HG03575 (cell line): Measurements from ENCODE around the gene CSAD.

ENCODE experiments used
- ATAC-seq: cut with Tn5 transposase; IDR thresholded peaks from one replicate; pipeline ENCODE4 v1.9.1; 2021; ENCODE audit not compliant: unreplicated experiment, insufficient number of reproducible peaks, low FRiP score; ENCODE audit errors: extremely low read depth

CSAD gene

DNA sequence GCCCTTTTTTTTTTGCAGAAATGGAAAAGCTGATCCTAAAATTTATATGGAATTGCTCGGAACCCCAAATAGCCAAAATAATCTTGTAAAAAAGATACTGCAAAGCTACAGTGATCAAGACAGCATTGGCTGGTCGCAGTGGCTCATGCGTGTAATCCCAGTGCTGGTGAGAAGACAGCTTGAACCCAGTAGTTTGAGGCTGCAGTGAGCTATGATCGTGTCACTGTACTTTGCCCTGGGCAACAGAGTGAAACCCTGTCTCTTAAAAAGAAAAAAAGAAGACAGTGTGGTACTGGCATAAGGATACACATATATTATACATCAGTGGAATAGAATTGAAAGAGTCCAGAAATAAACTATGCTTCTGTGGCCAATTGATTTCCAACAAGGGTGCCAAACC, 20.9 kb upstream of the CSAD start:
- ATAC-seq = no peak

DNA sequence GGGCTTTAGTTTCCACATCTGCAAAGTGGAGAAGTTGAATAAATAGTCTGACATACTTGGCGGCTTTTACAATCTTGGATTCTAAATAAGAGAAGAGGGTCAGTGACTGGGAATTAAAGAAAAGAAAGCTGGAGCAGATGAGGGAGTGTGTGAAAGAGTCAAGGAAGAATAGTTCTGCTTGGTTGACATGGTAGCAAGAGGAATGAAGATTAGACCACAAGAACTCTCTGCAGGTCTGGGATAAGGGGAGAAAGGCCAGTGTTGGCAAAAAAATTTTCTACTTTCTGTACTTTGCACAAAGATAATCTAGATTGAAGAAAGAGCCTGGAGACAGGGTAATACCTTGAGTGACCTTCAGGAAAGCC, 20.4 kb upstream of the CSAD start:
- no peak for ATAC-seq

DNA sequence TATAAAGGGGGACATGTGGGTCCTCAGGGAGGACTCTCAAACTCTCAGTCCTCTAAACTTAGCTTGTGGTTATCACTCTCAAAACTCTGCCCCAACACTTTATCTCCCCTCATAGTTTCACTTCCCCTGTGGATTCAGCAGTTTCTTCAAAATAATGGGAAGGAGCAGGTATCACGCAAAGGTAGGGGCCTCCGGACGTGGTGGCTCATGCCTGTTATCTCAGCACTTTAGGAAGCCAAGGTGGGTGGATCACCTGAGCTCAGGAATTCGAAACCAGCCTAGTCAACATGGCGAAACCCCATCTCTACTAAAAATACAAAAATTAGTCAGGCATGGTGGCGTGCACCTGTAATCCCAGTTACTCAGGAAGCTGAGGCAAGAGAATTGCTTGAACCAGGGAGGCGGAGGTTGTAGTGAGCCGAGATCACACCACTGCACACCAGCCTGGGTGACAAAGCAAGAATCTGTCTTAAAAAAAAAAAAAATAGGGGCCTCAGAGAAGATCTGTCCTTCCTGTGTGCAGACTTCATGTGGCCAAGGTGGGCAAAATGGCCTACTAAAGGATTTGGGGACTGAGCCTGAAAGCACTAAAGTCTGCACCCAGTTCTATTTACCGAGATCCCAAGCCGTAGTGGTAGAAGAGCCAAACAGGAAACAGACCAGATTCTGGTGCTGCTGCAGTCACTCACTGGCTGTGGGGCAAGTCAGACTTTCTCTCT, 19.9 kb upstream of the CSAD start:
- no peak for ATAC-seq

DNA sequence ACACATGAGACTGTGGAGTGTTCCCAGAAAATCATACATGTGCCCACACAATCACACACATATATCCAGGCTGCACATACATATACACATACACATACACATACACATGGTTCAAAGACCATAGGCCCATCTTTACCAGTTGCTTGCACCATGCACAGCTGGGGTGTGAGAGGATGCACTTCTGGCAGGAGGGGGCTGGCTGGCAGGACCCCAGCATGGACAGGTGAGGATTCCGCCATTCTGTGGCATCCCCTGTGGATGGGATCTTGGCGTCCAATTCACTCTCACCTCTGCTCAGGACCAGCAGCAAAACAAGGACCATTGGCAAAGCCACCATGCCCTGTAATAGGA, 19.4 kb upstream of the CSAD start:
- no peak for ATAC-seq

DNA sequence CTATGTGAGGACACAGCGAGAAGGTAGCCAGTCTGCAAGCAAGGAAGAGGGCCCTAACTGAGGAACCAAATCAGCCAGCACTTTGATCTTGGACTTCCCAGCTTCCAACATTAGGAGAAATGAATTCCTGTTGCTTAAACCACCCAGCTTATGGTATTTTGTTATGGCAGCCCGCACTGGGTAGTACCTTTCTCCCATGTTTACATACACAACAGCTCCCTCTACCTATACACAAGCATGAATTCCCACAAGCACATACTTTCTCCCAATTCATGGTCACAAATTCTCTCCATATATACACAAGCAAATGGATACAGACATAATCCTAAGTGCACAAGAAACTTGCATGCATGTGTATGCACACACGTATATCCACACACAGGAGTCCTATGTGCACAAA, 19.0 kb upstream of the CSAD start:
- no peak for ATAC-seq

DNA sequence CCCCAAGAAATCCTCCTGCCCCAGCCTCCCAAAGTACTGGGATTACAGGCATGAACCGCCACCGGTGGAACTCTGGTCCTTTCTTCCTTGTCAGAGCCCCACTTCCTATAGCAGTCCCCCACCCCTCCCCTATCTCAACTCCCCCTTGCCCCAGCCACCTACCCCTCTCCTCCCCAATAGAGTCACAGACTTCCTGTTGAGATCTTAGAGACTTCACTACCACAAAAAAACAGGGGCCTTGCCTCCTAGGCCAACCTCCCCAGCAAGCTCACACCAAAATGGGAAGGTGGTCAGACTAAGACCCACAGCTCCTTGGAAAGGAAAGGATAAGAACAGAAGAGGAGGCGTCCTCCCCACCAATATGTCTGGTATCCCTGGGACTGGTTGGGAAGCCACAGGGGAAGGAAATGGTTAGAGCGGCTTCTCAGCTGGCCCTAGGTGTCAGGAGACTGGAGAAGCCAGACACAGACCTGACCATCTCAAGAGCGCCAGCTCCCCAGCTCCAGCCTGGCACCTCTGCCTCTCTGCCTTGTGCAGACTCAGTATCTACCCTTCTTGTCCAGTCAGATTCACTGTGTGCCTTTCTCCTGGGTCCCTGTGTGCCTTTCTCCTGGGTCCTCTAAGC, 17.9 kb upstream of the CSAD start:
- ATAC-seq = no peak

DNA sequence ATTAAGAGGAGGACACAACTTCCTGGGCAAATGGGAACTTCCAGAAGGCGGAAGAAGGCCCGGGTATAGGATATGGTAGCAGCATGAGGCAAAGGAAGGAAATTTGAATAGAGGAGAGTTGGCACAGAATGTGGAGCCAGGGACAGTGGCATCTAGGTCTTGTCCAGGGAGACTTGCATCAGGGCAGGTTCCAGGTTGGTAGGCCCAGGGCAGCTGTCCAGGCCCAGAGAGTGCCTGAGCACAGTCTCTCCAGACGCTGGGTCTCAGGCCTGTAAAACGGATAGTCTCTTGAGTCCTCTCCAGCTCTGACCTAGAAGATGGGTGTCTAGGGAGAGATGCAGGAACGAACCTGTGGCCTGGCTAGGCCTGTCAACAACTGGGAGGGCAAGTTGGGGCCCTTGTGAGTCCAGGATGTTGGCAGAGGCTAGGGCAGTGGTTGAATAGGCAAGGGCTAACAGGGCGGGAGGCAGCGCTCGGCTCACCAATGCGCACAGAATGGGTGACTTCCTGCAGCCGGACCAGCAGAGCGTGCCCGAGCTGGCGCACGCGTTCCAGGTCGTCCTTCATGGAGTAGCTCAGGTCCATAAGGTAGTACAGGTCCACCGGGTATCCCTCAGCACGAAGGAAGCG, 16.4 kb upstream of the CSAD start:
- ATAC-seq = no peak

DNA sequence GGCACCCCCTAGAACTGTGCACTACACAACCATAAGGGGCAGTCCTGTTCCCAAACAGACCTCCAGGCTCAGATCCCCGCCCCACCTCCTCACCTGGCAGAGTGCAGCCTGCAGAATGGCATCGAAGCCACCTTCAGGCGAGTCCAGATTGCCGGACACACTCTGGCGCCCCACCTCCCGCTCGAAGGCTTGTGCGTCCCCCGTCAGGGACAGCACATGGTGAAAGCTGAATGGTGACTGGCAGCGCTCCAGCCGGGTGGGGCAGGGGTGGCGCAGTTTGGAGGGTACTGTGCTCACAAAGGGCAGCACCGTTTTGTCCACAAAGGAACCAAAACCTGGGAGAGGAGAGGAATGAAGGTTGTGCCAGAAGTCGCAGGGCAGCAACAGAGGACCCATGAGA, 15.8 kb upstream of the CSAD start:
- ATAC-seq = no peak

DNA sequence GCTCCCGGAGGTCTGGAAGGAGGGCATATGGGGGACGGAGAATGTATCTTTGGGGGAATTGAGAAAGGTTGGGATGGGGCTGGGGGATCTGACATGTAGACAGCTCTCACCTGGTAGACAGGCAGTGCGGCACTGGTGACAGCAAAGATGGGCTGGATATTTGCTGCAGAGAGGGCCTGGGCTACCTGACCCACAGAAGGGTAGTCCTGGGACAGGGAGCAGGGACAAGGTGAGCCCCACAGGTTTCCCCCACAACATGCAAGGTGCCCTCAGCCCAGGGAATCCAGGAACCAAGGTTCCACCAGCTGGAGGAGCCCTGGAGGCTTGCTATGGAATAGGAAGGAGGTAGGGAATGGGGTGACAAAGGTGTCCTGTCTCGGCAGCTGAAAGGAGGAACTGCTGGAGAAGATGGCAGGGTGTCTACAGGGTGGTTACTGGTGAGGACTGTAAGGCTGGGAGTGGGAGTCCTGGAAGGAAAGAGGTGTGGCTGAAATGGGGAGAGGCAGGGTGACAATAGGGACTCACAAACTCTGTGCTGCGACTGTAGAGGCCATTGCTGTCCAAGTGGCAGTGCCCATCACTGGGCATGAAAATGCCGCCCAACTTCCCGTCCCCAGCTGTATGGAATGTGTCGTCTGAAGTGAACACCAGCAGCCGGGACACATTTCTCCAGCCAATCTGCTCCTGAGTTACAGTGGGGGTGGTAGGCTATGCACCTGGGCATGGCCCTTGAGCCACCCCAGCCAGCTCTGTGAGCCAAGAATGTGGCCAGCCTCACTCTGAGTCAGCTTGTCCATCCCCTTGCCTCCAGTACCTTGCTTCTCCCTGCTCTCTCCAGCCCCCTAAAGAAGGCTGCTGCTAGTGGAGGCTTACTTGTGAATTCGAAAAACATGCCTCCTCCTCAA, 15.0 kb upstream of the CSAD start:
- ATAC-seq = no peak

DNA sequence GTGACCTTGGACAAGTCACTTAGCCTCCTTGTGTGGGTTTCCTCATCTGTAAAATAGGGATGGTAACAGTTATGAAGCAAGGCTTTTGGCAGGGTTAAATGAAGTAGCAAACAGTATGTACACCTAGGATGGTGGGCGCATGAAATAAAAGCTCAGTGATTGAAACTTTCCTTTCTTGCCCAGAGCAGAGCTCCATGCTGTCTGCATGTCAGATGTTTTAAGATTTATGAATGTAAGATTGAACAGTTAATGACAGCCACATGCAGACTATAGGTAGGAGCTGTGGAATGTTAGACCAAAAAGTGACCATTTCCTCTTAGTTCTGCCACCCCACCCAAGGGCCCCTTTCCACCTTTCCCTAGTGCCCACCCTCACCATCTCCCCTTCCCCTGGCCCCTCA, 14.2 kb upstream of the CSAD start:
- no peak for ATAC-seq

DNA sequence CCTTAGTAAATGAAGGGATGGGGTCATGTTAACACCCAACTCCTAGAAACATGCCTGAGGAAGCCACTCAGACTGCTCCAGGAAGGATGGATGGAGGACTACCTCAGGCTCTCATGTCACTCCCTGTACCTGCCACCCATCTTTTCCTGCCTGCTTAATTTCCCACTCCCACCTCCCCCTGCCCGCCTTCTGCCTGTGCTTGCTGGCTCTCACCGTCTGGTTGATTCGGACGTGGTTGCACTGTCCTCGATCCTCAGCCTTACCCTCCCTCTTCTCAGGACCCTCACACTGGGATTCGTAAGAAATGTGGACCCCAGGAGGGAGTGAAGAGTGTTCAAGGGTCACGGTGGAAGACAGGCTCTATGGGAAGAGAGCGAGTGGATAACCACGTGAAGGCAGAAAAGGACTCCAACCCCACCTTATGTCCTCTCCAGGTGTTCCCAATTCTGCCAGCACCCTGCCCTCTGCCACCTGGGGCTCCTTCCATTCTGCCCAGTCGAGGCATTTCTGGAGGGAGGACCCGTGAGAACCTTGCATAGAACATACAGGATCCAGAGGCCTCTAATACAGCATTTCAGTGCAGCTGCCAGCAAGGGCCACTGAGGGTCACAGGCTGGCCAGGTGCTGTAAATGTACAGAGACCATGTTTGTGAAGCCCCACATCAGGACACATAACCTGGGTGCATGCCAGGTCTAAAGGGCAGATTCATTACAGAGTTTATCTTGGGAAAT, 13.4 kb upstream of the CSAD start:
- no peak for ATAC-seq

DNA sequence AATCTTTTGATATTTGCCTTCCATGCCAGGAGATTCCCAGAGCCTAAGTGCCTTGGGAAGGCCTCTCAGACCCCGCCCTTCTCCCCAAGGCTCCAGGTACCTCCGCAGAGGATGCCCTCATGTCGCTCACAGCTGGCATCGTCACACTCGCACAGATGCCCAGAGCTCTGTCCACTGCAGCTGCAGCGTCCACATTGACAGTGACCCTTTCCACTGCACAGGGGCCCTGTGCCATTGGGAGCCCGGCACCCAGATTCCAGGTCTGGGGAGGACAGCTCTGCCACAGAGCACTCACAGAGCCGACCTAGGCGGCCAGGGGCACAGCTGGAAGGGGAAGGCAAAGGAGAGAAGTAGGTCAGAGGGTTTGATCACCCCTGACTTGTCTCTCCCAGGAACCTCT, 12.3 kb upstream of the CSAD start:
- no peak for ATAC-seq

DNA sequence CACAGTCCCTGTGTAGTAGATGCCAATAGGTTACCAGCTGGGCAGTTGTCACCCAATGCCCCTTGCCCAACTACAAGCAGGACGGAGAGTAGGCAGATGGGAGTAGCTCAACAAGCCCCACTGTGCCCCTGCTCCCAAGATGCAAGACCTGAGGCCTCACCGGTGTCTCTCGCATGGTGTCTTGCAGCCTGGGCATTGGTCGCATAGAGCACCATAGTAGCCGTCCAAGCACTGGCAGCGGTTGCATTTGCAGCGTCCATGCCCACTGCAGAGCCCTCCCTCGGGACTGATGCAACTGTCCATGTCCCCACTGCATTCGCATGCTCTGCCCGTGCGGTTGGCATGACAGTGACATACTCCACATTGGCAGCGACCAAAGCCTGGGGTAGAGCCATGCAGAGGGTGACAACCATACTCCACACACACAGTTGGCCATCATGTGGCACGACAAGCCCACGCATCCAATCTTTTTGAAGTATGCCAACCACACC, 11.9 kb upstream of the CSAD start:
- no peak for ATAC-seq

DNA sequence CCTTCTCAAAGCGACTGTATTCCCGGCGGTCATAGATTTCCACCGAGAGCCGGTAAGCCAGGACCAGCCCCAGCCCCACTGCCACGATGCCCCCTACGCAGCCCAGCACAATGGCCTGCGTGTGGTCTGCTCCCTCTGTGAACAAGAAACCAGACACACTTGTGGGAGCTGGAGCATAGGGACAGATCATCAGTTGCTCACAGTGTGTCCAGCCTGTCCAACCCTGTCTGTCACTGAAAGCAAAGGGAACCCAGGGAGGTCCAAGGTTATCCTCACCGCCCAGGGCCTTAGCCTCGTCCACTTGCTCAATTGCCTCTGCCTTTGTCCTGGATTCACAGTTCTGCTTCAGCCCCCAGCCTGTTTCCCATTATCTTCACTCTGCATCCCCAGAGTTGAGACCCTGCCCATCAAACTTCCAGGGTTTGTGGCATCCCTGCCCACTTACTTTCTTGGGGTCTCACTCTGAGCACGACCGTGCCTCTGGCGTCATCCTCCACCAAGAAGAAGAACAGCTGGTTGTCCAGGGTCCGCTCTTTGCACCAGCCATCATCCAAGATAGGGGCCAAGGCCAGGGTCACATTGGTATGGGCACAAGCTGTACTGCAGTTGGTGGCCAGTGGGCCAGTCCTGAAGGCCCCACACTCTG, 11.3 kb upstream of the CSAD start:
- ATAC-seq = no peak

DNA sequence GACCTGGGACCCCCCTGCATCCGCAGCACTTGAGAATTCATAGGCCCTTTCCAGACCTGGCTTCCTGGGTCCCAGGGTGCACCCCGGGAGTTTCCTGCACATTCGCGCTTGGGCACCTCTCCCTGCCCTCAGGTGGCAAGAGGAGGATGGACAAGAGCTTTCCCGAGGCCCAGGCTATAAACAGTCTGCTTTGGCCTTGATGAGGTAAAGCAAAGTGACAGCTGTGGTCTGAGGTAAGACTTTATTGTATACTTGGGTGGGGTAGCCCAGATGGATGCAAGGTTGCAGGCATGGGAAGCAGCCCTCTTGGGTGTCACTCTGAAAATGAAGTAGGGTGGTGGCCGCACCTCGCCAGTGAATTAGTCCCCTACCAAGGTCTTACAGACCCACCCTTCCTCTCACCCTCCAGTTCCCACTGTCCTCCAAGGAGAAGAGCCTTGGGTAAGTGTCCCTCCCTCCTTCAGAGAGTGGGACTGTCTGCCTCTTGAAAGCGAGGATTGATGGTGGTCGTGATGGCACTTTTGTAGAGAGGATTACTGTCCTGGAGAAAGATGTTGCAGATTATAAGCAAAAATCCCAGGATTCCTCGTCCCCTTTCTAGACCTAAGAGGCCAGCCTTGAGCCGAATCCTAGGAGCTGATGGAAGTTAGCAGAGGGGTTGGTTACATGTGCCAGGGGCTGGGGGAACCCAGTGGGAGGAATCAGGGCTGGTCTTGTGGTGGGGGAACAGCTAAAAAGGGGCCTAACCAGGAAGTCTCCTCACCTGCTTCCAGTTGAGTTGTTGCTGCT, 10.6 kb upstream of the CSAD start:
- no peak for ATAC-seq

DNA sequence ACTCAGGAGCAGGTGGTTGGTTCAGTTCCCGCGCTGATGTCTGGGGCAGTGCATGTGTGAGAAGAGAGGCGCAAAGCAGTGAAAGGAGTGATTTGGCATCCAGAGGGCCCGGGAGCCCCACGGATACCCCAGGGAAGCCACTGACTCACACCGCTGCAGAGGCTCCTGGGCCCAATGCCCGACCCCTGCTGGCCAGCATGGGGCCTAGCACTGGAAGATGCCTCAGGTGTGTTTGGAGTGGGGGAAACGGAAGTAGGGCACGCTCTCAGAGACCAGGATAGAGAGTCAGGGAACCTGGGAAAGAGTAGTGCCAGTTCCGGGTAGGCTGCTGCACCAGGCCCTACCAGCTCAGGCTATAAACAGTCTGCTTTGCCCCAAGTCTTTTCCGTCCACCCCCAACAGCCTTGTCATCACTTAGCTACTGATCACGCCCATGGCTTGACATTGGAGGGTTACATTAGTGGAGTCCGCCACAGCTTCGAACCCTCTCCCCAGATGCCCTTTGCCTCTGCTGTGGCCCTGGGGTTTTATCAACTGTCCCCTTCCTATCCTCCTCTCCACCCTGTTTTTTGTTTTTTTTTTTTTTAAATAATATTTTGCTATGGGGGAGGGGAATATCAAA, 9.5 kb upstream of the CSAD start:
- no peak for ATAC-seq

DNA sequence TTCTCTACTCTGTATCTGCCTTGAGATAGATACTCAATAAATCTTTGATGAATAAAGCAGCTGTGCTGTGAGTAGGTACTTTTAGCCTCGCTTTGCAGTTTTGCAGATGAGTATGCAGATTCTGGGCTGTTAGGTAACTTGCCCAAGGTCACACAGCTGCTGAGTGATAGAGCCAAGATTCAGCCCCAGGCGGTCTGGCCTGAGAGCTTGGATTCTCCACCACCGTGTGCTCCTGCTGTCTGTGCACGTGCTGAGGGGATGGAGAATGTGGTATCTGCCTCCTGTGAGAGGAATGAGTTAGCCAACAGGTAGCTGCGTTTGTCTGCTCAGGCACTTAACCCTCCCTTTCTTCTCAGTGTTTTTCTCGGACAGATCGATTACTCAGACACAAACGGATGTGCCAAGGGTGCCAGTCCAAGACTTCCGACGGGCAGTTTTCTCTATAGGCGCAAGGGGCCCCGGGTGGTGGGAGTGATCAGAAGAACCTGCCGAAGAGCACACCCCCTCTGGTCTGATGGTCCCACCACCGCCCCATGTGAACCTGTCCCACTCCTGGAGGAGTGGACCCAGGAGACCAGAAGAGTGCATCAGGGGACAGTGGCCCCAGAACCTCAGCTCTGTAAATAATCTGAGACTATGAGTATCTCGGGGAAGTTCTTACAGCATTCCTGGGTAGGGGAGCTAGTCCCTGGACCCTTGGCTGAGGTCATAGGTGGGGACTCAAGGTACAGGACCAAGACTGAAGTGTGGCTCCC, 6.6 kb upstream of the CSAD start:
- no peak for ATAC-seq
